ENCODE data around the gene VWA8. TPM values are rescaled to one million over a fixed set of nuclear protein-coding genes. Genes with fewer than 3 reads are reported as not detected.

Gene VWA8
- polyA plus RNA-seq, 1 experiment, result 12.4 TPM

- H3K27me3 ChIP-seq (ENCODE audit: control insufficient read depth, insufficient read depth, low read length), result no peaks in the 10 kb centered on the region
- no peak overlapping the region for H3K27ac ChIP-seq (ENCODE audit: low read depth, low read length)
- ChIA-PET POLR2A (no interaction called here), CTCF (no interaction called here)
- H3K9me3 ChIP-seq (ENCODE audit: control insufficient read depth, insufficient read depth, low read length), result no peaks in the 10 kb centered on the region
- DNase-seq (ENCODE audit: low read depth, low spot score), result no peak
- H3K4me3 ChIP-seq (ENCODE audit: low read depth, low read length), result no peak overlapping the region
- TF ChIP-seq CTCF (IDR thresholded peaks at IDR 0.05; ENCODE audit: low read depth, low read length), result no peak
Observed at GRCh38 chr13:41774605-41775218, 186.2 kb downstream of the VWA8 start.

GRCh38 chr13:41767801-41768200, 193.1 kb downstream of the VWA8 start:
- no peak for DNase-seq (ENCODE audit: low read depth, low spot score)
- ChIA-PET CTCF (no interaction called here), POLR2A (no interaction called here)
- Histone ChIP-seq H3K27me3 (ENCODE audit: control insufficient read depth, insufficient read depth, low read length) (no peaks in the 10 kb centered on the region), H3K4me3 (ENCODE audit: low read depth, low read length) (no peak overlapping the region), H3K27ac (ENCODE audit: low read depth, low read length) (no peak overlapping the region), H3K9me3 (ENCODE audit: control insufficient read depth, insufficient read depth, low read length) (no peaks in the 10 kb centered on the region)
- TF ChIP-seq CTCF (IDR thresholded peaks at IDR 0.05; ENCODE audit: low read depth, low read length), result no peak

GRCh38 chr13:41766439-41766838, 194.5 kb downstream of the VWA8 start:
- TF ChIP-seq CTCF (IDR thresholded peaks at IDR 0.05; ENCODE audit: low read depth, low read length), result no peak
- CTCF ChIA-PET, result no interaction called here
- no peak for DNase-seq (ENCODE audit: low read depth, low spot score)
- Histone ChIP-seq H3K27me3 (ENCODE audit: control insufficient read depth, insufficient read depth, low read length) (no peaks in the 10 kb centered on the region), H3K4me3 (ENCODE audit: low read depth, low read length) (no peak overlapping the region), H3K9me3 (ENCODE audit: control insufficient read depth, insufficient read depth, low read length) (no peaks in the 10 kb centered on the region), H3K27ac (ENCODE audit: low read depth, low read length) (no peak overlapping the region)
- POLR2A ChIA-PET, result no interaction called here

- ChIA-PET POLR2A (no interaction called here), CTCF (interaction anchor here (1.1 kb wide), 1 partner anchor 98 kb away, joined by 5 read pairs; no protein-coding TSS in a partner anchor)
- no peak overlapping the region for H3K4me3 ChIP-seq (ENCODE audit: low read depth, low read length)
- no peaks in the 10 kb centered on the region for H3K27me3 ChIP-seq (ENCODE audit: control insufficient read depth, insufficient read depth, low read length)
- DNase-seq (ENCODE audit: low read depth, low spot score), result no peak
- no peak overlapping the region for H3K27ac ChIP-seq (ENCODE audit: low read depth, low read length)
- no peaks in the 10 kb centered on the region for H3K9me3 ChIP-seq (ENCODE audit: control insufficient read depth, insufficient read depth, low read length)
- TF ChIP-seq CTCF (IDR thresholded peaks at IDR 0.05; ENCODE audit: low read depth, low read length), result no peak
Observed at GRCh38 chr13:41765813-41766212, 195.1 kb downstream of the VWA8 start.

GRCh38 chr13:41765020-41765419, 195.9 kb downstream of the VWA8 start:
- Histone ChIP-seq H3K4me3 (ENCODE audit: low read depth, low read length) (no peak overlapping the region), H3K27ac (ENCODE audit: low read depth, low read length) (no peak overlapping the region), H3K9me3 (ENCODE audit: control insufficient read depth, insufficient read depth, low read length) (no peaks in the 10 kb centered on the region), H3K27me3 (ENCODE audit: control insufficient read depth, insufficient read depth, low read length) (no peaks in the 10 kb centered on the region)
- POLR2A ChIA-PET, result no interaction called here
- CTCF ChIA-PET, result interaction anchor here (1.1 kb wide), 1 partner anchor 97 kb away, joined by 5 read pairs; no protein-coding TSS in a partner anchor
- TF ChIP-seq CTCF (IDR thresholded peaks at IDR 0.05; ENCODE audit: low read depth, low read length), result no peak
- no peak for DNase-seq (ENCODE audit: low read depth, low spot score)
